Inflammatory macrophage treated with lipopolysaccharide for 4 hours (primary cell): ENCODE results near the gene ZNF184.

ENCODE experiments used
- DNase-seq: peaks from one replicate; pipeline ENCODE4 v3.0.0-alpha.2; 2020

Gene ZNF184

GRCh38 chr6:27419363-27419762, 53.5 kb downstream of the ZNF184 start:
- no peak for DNase-seq

DNA sequence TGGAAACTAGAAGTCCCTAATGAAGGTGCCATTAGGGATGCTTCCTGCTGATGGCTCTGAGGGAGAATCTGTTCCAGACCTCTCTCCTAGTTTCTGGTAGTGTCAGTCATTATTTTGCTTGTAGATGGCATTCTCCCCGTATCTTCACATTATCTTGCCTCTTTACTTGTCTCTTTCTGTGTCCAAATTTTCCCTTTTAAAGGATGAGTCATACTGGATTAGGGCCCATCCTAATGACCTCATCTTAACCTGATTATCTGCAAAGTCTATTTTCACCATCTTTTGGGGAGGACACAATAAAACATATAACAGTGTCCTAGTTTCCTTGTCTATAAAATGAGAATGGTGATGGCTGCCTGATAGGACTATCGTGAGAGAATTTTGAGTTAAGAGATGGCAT, 57.0 kb downstream of the ZNF184 start:
- DNase-seq = no peak

DNA sequence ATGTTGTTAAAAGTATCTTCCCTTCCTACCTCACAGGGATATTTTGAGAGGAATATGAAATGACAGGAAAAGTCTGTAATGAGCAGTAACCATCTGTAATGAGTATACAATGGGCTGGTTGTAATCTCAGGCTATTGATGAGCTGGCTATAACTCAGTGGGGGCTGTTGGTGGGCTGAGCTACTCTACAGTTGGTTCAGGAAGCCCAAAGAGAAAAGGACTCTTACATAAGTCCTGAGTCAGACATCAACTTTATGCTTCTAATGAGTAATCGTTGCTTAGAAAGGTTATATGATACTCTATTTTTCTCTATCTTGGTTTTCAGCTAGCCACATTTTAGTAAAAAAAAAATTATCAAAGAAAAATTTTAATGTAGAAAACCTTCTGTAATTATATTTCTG, 57.9 kb downstream of the ZNF184 start:
- DNase-seq = no peak

DNA sequence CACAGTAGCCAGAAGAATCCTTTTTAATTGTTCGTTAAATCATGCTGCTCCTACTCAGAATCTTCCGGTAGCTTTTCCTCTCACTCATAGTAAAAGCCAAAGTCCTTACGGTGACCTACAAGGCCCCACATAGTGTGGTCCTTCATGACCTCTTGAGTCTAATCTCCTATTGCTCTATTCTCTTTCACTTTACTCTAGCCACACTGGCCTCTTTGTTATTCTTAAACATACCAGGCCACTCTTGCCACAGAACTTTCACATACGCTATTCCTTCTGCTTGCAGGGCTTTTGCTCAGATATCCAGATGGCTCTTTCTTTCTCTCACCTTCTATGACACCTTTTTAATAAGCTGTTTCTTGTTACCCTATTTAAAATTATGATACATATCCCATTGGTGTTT, 58.6 kb downstream of the ZNF184 start:
- DNase-seq = no peak

DNA sequence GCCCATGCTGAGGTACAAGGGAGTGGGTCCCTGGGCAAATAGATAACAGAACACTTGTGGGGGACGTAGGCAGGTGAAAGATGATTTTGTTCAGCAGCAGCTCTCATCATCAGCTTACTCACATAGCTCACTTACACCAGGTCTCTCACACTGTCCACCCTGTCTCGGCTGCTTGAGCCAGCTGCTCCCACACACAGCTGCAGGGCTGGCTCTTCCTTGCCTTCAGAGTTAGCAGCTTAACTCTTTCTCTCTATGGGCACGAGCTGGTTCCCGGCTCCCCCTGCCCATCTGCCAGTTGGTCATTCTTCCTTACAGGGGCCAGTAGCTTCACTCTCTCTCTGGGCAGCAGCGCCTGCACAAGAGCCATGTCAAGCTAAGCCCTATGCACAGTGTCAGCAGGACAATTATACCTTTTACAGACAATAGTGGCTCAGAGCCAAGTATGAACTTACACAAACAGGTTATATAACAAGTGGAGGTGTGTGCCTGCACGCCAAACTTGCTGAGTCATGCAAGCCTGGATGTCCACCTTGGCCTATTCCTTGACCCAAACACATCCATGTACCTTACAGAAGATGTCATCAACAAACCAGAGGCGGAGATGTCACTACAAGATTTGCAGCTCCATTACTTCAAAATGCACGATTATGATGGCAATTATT, 65.6 kb downstream of the ZNF184 start:
- no peak for DNase-seq

DNA sequence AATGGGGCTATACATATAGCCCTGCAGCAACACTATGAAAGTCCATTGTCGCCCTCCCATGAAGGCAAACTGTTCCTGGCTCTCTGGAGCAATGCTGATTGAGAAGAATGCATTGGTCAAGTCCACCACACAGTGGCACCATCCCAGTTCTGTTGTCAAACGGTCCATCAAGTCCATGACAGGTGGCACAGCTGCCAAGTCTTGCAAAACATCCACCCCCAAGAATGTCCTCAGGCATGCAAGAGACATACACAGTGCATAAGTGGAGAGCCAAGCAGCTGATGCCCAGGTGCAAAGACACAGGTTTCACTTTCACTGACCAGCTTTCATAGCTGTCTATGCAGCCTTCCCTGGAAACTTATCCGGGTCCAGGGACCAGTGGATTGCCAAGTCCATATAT, 66.8 kb downstream of the ZNF184 start:
- DNase-seq = no peak

- no peak for DNase-seq
Measured at GRCh38 chr6:27400877-27401642, 71.8 kb downstream of the ZNF184 start.
